Mucosa of descending colon (tissue), 3 donors: ENCODE results near the gene MSI2. TPM values are rescaled to one million over a fixed set of nuclear protein-coding genes. Genes with fewer than 3 reads are reported as not detected.

Experiments
- ATAC-seq: fragments of 200-7000 bp; cut with Tn5 transposase; one replicate; pipeline ENCODE4 v1.9.1; 2020; ENCODE audit warnings: mild to moderate bottlenecking, moderate library complexity
- DNase-seq, 3 donors: peaks; one replicate each; pipeline ENCODE4 v3.0.0-alpha.2; 2020
- H3K36me3 ChIP-seq: fragments of 200-600 bp; one replicate; pipeline ENCODE4 v1.8.0; 2021; ENCODE audit warnings: low read depth, mild to moderate bottlenecking
- H3K4me1 ChIP-seq: fragments of 200-600 bp; one replicate; pipeline ENCODE4 v1.8.0; 2021; ENCODE audit warnings: low read depth, mild to moderate bottlenecking
- H3K4me3 ChIP-seq: fragments of 200-600 bp; one replicate; pipeline ENCODE4 v1.8.0; 2021; ENCODE audit warnings: mild to moderate bottlenecking
- H3K9me3 ChIP-seq: fragments of 200-600 bp; one replicate; pipeline ENCODE4 v1.8.0; 2021; ENCODE audit warnings: mild to moderate bottlenecking
- intact Hi-C, 2 donors: fragments of 100-400 bp; cut with DNase I in 1 of 2; cut with micrococcal nuclease in 1 of 2; formaldehyde crosslinking; loops; one replicate each; pipeline versions ENCODE4 v1.11.0 to v1.11.1; 2022; cut with DNase I, micrococcal nuclease
- total RNA-seq, 3 donors: library from RNA; stranded (reverse); fragmentation: NEBNext Ultra II Directional in 2 of 3; extraction: Animal tissue kit (Norgen Biotek cat#: 25700) in 2 of 3; gene quantifications; one replicate each; pipeline versions ENCODE4 v1.2.1 to v1.2.4, GENCODE V29; 2021 to 2023
- TF ChIP-seq, protein P1 (sequence below): fragments of 200-600 bp; IDR thresholded peaks from one replicate; pipeline ENCODE4 v1.8.0; 2022; ENCODE audit warnings: antibody characterized with exemption, mild to moderate bottlenecking
- donor health status: DM: no; HTN: no; CAD: no; lungs with moderate emphysema.
- donor health status: DM: no; HTN: no; CAD: no.
- donor health status: DM: no; HTN: yes; CAD: no.

MSI2 gene
- total RNA-seq, 3 donors from 2014 or later: 60.0 to 72.6 (median 65.7) TPM

GRCh38 chr17:57539529-57540301 lies 283.4 kb downstream of the MSI2 start:
- Histone ChIP-seq H3K4me3 (no peak overlapping the region), H3K9me3 (no peaks in the 10 kb centered on the region), H3K36me3 (no peaks in the 10 kb centered on the region), H3K4me1 (peaks cover 10% of the 10 kb centered on the region)
- ATAC-seq (no peak), DNase-seq (no peak)
- intact Hi-C loops: no loop called here
- TF ChIP-seq, protein P1, sequence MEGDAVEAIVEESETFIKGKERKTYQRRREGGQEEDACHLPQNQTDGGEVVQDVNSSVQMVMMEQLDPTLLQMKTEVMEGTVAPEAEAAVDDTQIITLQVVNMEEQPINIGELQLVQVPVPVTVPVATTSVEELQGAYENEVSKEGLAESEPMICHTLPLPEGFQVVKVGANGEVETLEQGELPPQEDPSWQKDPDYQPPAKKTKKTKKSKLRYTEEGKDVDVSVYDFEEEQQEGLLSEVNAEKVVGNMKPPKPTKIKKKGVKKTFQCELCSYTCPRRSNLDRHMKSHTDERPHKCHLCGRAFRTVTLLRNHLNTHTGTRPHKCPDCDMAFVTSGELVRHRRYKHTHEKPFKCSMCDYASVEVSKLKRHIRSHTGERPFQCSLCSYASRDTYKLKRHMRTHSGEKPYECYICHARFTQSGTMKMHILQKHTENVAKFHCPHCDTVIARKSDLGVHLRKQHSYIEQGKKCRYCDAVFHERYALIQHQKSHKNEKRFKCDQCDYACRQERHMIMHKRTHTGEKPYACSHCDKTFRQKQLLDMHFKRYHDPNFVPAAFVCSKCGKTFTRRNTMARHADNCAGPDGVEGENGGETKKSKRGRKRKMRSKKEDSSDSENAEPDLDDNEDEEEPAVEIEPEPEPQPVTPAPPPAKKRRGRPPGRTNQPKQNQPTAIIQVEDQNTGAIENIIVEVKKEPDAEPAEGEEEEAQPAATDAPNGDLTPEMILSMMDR: no peak

DNA sequence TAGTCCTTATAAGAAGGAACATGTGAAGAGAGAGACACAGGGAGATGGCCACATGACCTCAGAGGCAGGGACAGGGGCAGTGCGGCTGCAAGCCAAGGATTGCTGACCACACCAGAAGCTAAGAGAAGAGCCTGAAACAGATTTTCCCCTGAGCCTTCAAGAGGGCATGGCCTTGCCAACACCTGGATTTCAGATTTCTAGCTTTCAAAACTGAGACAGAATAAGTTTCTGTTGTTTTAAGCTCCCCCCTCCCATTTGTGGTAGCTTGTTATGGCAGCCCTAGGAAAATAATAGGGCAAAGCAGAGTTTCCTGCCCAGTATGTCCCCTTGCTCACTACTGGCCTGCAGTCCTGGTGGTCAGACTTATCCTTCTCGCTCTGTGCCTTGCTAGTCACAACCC lies 284.3 kb downstream of the MSI2 start:
- intact Hi-C loops: no loop called here
- no peak for DNase-seq
- peaks cover 8% of the 10 kb centered on the region for H3K4me1 ChIP-seq

DNA sequence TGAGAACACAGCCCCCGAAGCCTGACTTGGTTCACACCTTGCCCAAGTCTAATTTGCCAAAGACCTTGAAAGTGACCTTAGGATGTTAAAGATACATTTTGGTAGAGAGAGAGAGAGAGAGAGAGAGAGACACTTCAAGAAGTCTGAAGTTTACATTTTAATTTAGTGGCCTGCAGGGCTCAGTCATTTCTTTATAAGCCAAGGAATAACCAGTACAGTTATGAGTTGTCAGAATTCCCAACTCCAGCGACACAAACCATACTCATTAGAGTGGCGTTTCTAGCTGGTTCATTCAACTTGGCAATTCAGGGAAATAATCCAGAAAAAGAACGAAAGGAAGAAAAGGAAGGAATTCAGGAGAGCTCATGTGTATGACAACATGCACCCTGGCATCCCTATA lies 284.7 kb downstream of the MSI2 start:
- Histone ChIP-seq H3K4me3 (no peak overlapping the region), H3K4me1 (peaks cover 6% of the 10 kb centered on the region), H3K9me3 (no peaks in the 10 kb centered on the region), H3K36me3 (no peaks in the 10 kb centered on the region)
- DNase-seq (no peak), ATAC-seq (no peak)
- TF ChIP-seq, protein P1: no peak
- intact Hi-C loops: no loop called here

More for the DNA sequence above, 284.3 kb downstream of the MSI2 start:
- H3K4me3 ChIP-seq: no peak overlapping the region
- ATAC-seq: no peak
- H3K36me3 ChIP-seq: no peaks in the 10 kb centered on the region
- TF ChIP-seq, protein P1: no peak
- no peaks in the 10 kb centered on the region for H3K9me3 ChIP-seq

GRCh38 chr17:57541472-57542394 lies 285.4 kb downstream of the MSI2 start:
- intact Hi-C loops: no loop called here
- ATAC-seq (no peak), DNase-seq (no peak)
- TF ChIP-seq, protein P1: no peak
- Histone ChIP-seq H3K4me3 (no peak overlapping the region), H3K36me3 (no peaks in the 10 kb centered on the region), H3K4me1 (peaks cover 6% of the 10 kb centered on the region), H3K9me3 (no peaks in the 10 kb centered on the region)

- H3K4me3 ChIP-seq: no peak overlapping the region
- TF ChIP-seq, protein P1: no peak
- H3K9me3 ChIP-seq: no peaks in the 10 kb centered on the region
- no peak for DNase-seq
- ATAC-seq: no peak
- peaks cover 6% of the 10 kb centered on the region for H3K4me1 ChIP-seq
- intact Hi-C loops: no loop called here
- H3K36me3 ChIP-seq: no peaks in the 10 kb centered on the region
Observed at GRCh38 chr17:57542510-57542909, 286.2 kb downstream of the MSI2 start.
